IMR-90 (cell line): ENCODE data around the gene PCNX2. TPM values are rescaled to one million over a fixed set of nuclear protein-coding genes. Genes with fewer than 3 reads are reported as not detected.

Source experiments
- ATAC-seq: fragments of 200-7000 bp; cut with Tn5 transposase; 2 replicates; pipeline ENCODE4 v1.9.1; 2020; ENCODE audit warnings: low read depth, mild to moderate bottlenecking, moderate library complexity
- BruUV-seq: library from RNA; stranded (reverse); fragments of 400-500 nt; replicated peaks from 2 replicates; lab custom pipeline; 2021; lab: Mats Ljungman, UMichigan
- CTCF ChIA-PET: fragments of 300-600 bp; formaldehyde crosslinking; extraction: SDS; loops from one replicate; lab custom pipeline; 2021; ENCODE audit warnings: antibody characterized with exemption; lab: Yijun Ruan, JAX
- POLR2A ChIA-PET: fragments of 300-600 bp; sonication (Branson Sonifier 250); formaldehyde crosslinking; loops from one replicate; lab custom pipeline; 2022; ENCODE audit warnings: antibody characterized with exemption; ENCODE audit not compliant: unreplicated experiment; lab: Charles Lee
- DNase-seq: peaks from one replicate; pipeline ENCODE4 v3.0.0; 2013
- H2AFZ ChIP-seq: replicated peaks from 2 replicates; pipeline ENCODE3; 2013; ENCODE audit warnings: low read length, mild to moderate bottlenecking; ENCODE audit not compliant: poor library complexity
- H2AK5ac ChIP-seq: 2 replicates; pipeline ENCODE4 v1.6.1; 2013; ENCODE audit warnings: low read depth, low read length, inconsistent platforms
- H2AK9ac ChIP-seq: replicated peaks from 2 replicates; pipeline ENCODE3; 2013; ENCODE audit warnings: mild to moderate bottlenecking, low read depth, low read length, moderate library complexity; ENCODE audit not compliant: poor library complexity
- H2BK120ac ChIP-seq: 2 replicates; pipeline ENCODE4 v1.6.1; 2013; ENCODE audit warnings: low read depth, low read length, inconsistent platforms
- H2BK15ac ChIP-seq: 3 replicates; pipeline ENCODE4 v1.6.1; 2013; ENCODE audit warnings: low read depth, low read length, inconsistent platforms
- H2BK20ac ChIP-seq: 2 replicates; pipeline ENCODE4 v1.6.1; 2013; ENCODE audit warnings: low read depth, mild to moderate bottlenecking, inconsistent platforms, low read length, moderate library complexity
- H2BK5ac ChIP-seq: 2 replicates; pipeline ENCODE4 v1.6.1; 2013; ENCODE audit warnings: mild to moderate bottlenecking, low read depth, low read length, inconsistent platforms; ENCODE audit not compliant: poor library complexity, severe bottlenecking
- H3K14ac ChIP-seq: replicated peaks from 2 replicates; pipeline ENCODE4 v1.6.1; 2013; ENCODE audit warnings: low read depth, low read length, inconsistent platforms
- H3K18ac ChIP-seq: 2 replicates; pipeline ENCODE4 v1.6.1; 2013; ENCODE audit warnings: low read depth, low read length, control low read depth
- H3K23ac ChIP-seq: 2 replicates; pipeline ENCODE4 v1.6.1; 2013; ENCODE audit warnings: low read depth, low read length, inconsistent platforms
- H3K27ac ChIP-seq: 2 replicates; pipeline ENCODE4 v1.5.1; 2013; ENCODE audit warnings: mild to moderate bottlenecking, control low read depth, low read length; ENCODE audit not compliant: insufficient read depth
- H3K27me3 ChIP-seq: 2 replicates; pipeline ENCODE4 v1.6.1; 2013; ENCODE audit warnings: low read length; ENCODE audit not compliant: control insufficient read depth, insufficient read depth
- H3K36me3 ChIP-seq: 2 replicates; pipeline ENCODE4 v1.6.1; 2013; ENCODE audit warnings: low read length, mixed read lengths; ENCODE audit not compliant: control insufficient read depth, insufficient read depth
- H3K4ac ChIP-seq: 2 replicates; pipeline ENCODE4 v1.6.1; 2013; ENCODE audit warnings: low read depth, low read length, inconsistent platforms
- H3K4me1 ChIP-seq: 2 replicates; pipeline ENCODE4 v1.6.1; 2013; ENCODE audit warnings: low read length, mixed read lengths; ENCODE audit not compliant: control insufficient read depth, insufficient read depth
- H3K4me2 ChIP-seq: 2 replicates; pipeline ENCODE4 v1.6.1; 2013; ENCODE audit warnings: low read depth, mild to moderate bottlenecking, control low read depth, low read length, moderate library complexity
- H3K4me3 ChIP-seq: 2 replicates; pipeline ENCODE4 v1.5.1; 2013; ENCODE audit warnings: low read depth, mild to moderate bottlenecking, control low read depth, low read length, moderate library complexity; ENCODE audit not compliant: insufficient read depth
- H3K56ac ChIP-seq: 2 replicates; pipeline ENCODE4 v1.6.1; 2013; ENCODE audit warnings: low read length, inconsistent platforms; ENCODE audit not compliant: insufficient read depth; ENCODE audit errors: extremely low read depth
- H3K79me1 ChIP-seq, 2 experiments: 2 replicates each; pipeline ENCODE4 v1.6.1; 2013; ENCODE audit warnings: low read length in 2 of 2, inconsistent platforms in 1 of 2, low read depth in 1 of 2
- H3K9ac ChIP-seq: 2 replicates; pipeline ENCODE4 v1.6.1; 2013; ENCODE audit warnings: low read depth, low read length, control low read depth
- H3K9me1 ChIP-seq: 2 replicates; pipeline ENCODE4 v1.6.1; 2013; ENCODE audit warnings: low read length, inconsistent platforms; ENCODE audit not compliant: insufficient read depth
- H3K9me3 ChIP-seq: 2 replicates; pipeline ENCODE4 v1.6.1; 2013; ENCODE audit warnings: low read length; ENCODE audit not compliant: control insufficient read depth, insufficient read depth
- H4K20me1 ChIP-seq: 2 replicates; pipeline ENCODE4 v1.6.1; 2013; ENCODE audit warnings: low read length, inconsistent platforms; ENCODE audit not compliant: insufficient read depth
- H4K5ac ChIP-seq: 2 replicates; pipeline ENCODE4 v1.6.1; 2013; ENCODE audit warnings: mild to moderate bottlenecking, low read depth, low read length, control low read depth
- H4K8ac ChIP-seq, 2 experiments: 2 replicates each; pipeline ENCODE4 v1.6.1; 2013; ENCODE audit warnings: low read depth in 2 of 2, low read length in 2 of 2, control low read depth in 1 of 2, inconsistent platforms in 1 of 2
- H4K91ac ChIP-seq: 2 replicates; pipeline ENCODE4 v1.6.1; 2013; ENCODE audit warnings: low read depth, low read length, inconsistent platforms; ENCODE audit not compliant: insufficient read depth
- SMC3 ChIP-seq: fragments of 150-350 bp; IDR thresholded peaks from 2 replicates; pipeline ENCODE4 v1.6.1; 2016; ENCODE audit warnings: low read depth, mild to moderate bottlenecking, antibody characterized with exemption, low read length, moderate library complexity
- WGBS, 2 experiments: methylation state at CpG; one replicate each; pipeline versions ENCODE4 v1.1.5 to v1.1.7; 2013; ENCODE audit warnings: missing lambda C conversion rate in 2 of 2; ENCODE audit not compliant: insufficient read length in 1 of 2; ENCODE audit errors: extremely low coverage in 2 of 2; 5-methylcytosine and 5-hydroxymethylcytosine counted together
- dilution Hi-C: fragments of 300-500 bp; cut with HindIII; formaldehyde crosslinking; loops from one replicate; pipeline ENCODE4 v1.14.3; 2018; ENCODE audit warnings: low sequenced_read_pairs; ENCODE audit not compliant: unreplicated experiment
- in situ Hi-C: fragments of 300-500 bp; cut with MboI; formaldehyde crosslinking; loops from 3 replicates; pipeline ENCODE4 v1.14.3; 2019; ENCODE audit warnings: low sequenced_read_pairs, inconsistent platforms, mixed read lengths
- intact Hi-C: fragments of 100-400 bp; cut with micrococcal nuclease; formaldehyde crosslinking; loops from 2 replicates; pipeline ENCODE4 v1.10.0; 2022
- polyA plus RNA-seq, 3 experiments: library from polyadenylated mRNA; depleted of rRNA; stranded (reverse); fragments of >200 nt; gene quantifications; 2 replicates each; pipeline ENCODE4 v1.2.3, GENCODE V29; 2012; ENCODE audit warnings: low replicate concordance in 1 of 3
- total RNA-seq: library from RNA; depleted of rRNA; stranded (reverse); fragments of >200 nt; gene quantifications from 2 replicates; pipeline ENCODE4 v1.2.3, GENCODE V29; 2012

The PCNX2 gene
- total and polyA plus RNA-seq, 2 of the 4 experiments (the other 2 are of a cell fraction), result 15.9 to 22.6 TPM

- no peak overlapping the region for H2BK15ac ChIP-seq
- H3K56ac ChIP-seq, result no peak overlapping the region
- ATAC-seq (no peak), DNase-seq (no peak)
- H3K9me1 ChIP-seq, result peaks cover 11% of the 10 kb centered on the region
- no peak overlapping the region for H2AK5ac ChIP-seq
- intact Hi-C loops, result no loop called here
- H3K79me1 ChIP-seq, result peaks cover 7 to 8% of the 10 kb centered on the region in 2 experiments; a peak in 3 of 4 replicates
- no TSS peak for BruUV-seq
- no peak overlapping the region for H3K4ac ChIP-seq
- CTCF ChIA-PET, result no interaction called here
- no peak overlapping the region for H2AK9ac ChIP-seq
- dilution Hi-C loops, result no loop called here
- H3K18ac ChIP-seq, result no peak overlapping the region
- no peak overlapping the region for H3K14ac ChIP-seq
- no peak overlapping the region for H2BK120ac ChIP-seq
- peaks cover 10% of the 10 kb centered on the region for H3K4me1 ChIP-seq
- no peak overlapping the region for H3K4me3 ChIP-seq
- no peak for TF ChIP-seq SMC3
- H3K23ac ChIP-seq, result no peak overlapping the region
- H2BK20ac ChIP-seq, result no peak overlapping the region
- no peak overlapping the region for H2AFZ ChIP-seq
- H3K27me3 ChIP-seq, result no peaks in the 10 kb centered on the region
- H4K20me1 ChIP-seq, result no peaks in the 10 kb centered on the region; the same call in 1 of the 2 replicates
- peaks cover 18% of the 10 kb centered on the region for H3K36me3 ChIP-seq
- POLR2A ChIA-PET, result no interaction called here
- no peak overlapping the region for H4K8ac ChIP-seq
- in situ Hi-C loops, result no loop called here
- H4K91ac ChIP-seq, result no peak overlapping the region
- no peak overlapping the region for H3K4me2 ChIP-seq
- WGBS, 2 experiments, result 67% methylated on average over 1 of the region's 1 CpG; no CpG with 5 or more reads in 1 of the 2 experiments
- H4K5ac ChIP-seq, result no peak overlapping the region
- H2BK5ac ChIP-seq, result no peak overlapping the region
- H3K27ac ChIP-seq, result no peak overlapping the region
- no peaks in the 10 kb centered on the region for H3K9me3 ChIP-seq
- no peak overlapping the region for H3K9ac ChIP-seq
These were observed 39.3 kb downstream of the PCNX2 start for GRCh38 chr1:233256191-233256590.
